Left lung (tissue), 10 donors: Measurements from ENCODE around the gene SAMD14. TPM values are rescaled to one million over a fixed set of nuclear protein-coding genes. Genes with fewer than 3 reads are reported as not detected.
A peak's percentile ranks its signal among the peaks of the same experiment; 100 is the strongest.

Experiments used
- ATAC-seq: fragments of 200-7000 bp; cut with Tn5 transposase; one replicate; pipeline ENCODE4 v1.9.1; 2020; ENCODE audit warnings: moderate library complexity
- DNase-seq, 4 donors: peaks; one replicate each; pipeline ENCODE4 v3.0.0-alpha.2; 2013 to 2020
- H3K27ac ChIP-seq, 2 donors: fragments of 200-600 bp; sonication (generic) in 1 of 2; one replicate each; pipeline versions ENCODE4 v1.5.0 to v1.8.0; 2020 to 2021
- H3K27me3 ChIP-seq, 2 donors: fragments of 200-600 bp; sonication (generic) in 1 of 2; one replicate each; pipeline versions ENCODE4 v1.5.0 to v1.8.0; 2020 to 2021
- H3K36me3 ChIP-seq, 2 donors: fragments of 200-600 bp; sonication (generic) in 1 of 2; one replicate each; pipeline versions ENCODE4 v1.5.0 to v1.8.0; 2020 to 2021
- H3K4me1 ChIP-seq, 2 donors: fragments of 200-600 bp; one replicate each; pipeline ENCODE4 v1.8.0; 2021
- H3K4me3 ChIP-seq, 2 donors: fragments of 200-600 bp; sonication (generic) in 1 of 2; one replicate each; pipeline versions ENCODE4 v1.5.0 to v1.8.0; 2020 to 2021; ENCODE audit warnings: mild to moderate bottlenecking in 1 of 2
- H3K9me3 ChIP-seq, 2 donors: fragments of 200-600 bp; sonication (generic) in 1 of 2; one replicate each; pipeline versions ENCODE4 v1.5.0 to v1.8.0; 2020 to 2021
- intact Hi-C, 2 donors: fragments of 100-400 bp; cut with DNase I; formaldehyde crosslinking; loops; one replicate each; pipeline versions ENCODE4 v1.11.2 to v1.14.2; 2022
- polyA plus RNA-seq, 6 donors: library from polyadenylated mRNA; unstranded; fragments of 120-200 nt; gene quantifications; one replicate each; pipeline ENCODE4 v1.2.1, GENCODE V29; 2013; ENCODE audit not compliant: insufficient read length in 6 of 6
- total RNA-seq, 2 donors: library from RNA; stranded (reverse); fragmentation: NEBNext Ultra II Directional; extraction: Animal tissue kit (Norgen Biotek cat#: 25700); gene quantifications; one replicate each; pipeline ENCODE4 v1.2.1, GENCODE V29; 2021
- TF ChIP-seq, protein P1 (sequence below), 2 donors: fragments of 200-600 bp; sonication (generic) in 1 of 2; IDR thresholded peaks; one replicate each; pipeline versions ENCODE4 v1.5.0 to v1.8.0; 2021; ENCODE audit warnings: antibody characterized with exemption in 2 of 2
- donor health status: DM: no; HTN: yes; CAD: no.
- donor health status: DM: no; HTN: no; CAD: no.

SAMD14 gene
- total and polyA plus RNA-seq, 8 donors, result 8.4 to 21.6 (median 15.8) TPM

DNA sequence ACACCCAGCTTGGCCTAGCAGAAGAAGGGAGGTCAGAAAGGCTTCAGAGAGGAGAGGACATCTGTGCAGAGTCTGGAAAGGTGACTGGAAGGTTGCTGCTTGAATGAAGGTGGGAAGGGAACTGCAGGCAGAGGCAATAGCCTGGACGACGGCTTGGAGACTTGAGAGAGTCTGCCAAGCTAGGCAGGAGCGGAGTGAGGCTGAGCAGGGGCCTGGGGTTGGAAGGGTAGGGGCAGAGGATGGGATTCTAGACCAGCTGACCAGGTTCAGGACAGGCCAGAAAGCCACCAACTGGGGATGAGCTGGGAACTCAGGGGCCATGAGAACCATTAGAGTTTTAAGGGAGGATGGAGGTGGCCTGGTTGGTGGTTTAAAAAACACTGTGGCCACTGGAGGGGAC is 35.5 kb upstream of the SAMD14 start:
- TF ChIP-seq, protein P1, sequence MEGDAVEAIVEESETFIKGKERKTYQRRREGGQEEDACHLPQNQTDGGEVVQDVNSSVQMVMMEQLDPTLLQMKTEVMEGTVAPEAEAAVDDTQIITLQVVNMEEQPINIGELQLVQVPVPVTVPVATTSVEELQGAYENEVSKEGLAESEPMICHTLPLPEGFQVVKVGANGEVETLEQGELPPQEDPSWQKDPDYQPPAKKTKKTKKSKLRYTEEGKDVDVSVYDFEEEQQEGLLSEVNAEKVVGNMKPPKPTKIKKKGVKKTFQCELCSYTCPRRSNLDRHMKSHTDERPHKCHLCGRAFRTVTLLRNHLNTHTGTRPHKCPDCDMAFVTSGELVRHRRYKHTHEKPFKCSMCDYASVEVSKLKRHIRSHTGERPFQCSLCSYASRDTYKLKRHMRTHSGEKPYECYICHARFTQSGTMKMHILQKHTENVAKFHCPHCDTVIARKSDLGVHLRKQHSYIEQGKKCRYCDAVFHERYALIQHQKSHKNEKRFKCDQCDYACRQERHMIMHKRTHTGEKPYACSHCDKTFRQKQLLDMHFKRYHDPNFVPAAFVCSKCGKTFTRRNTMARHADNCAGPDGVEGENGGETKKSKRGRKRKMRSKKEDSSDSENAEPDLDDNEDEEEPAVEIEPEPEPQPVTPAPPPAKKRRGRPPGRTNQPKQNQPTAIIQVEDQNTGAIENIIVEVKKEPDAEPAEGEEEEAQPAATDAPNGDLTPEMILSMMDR (IDR thresholded peaks at IDR 0.05), result no peak
- H3K27ac ChIP-seq, result no peak overlapping the region
- H3K4me3 ChIP-seq, result no peak overlapping the region
- H3K36me3 ChIP-seq, result no peaks in the 10 kb centered on the region
- intact Hi-C loops, result no loop called here
- H3K4me1 ChIP-seq, result peaks cover 0 to 17% of the 10 kb centered on the region in 2 donors
- ATAC-seq, result no peak
- H3K27me3 ChIP-seq, result peaks cover 0 to 13% of the 10 kb centered on the region in 2 donors
- peak in 1 of 4 donors; percentile 55 for DNase-seq
- H3K9me3 ChIP-seq, result no peaks in the 10 kb centered on the region

- peaks cover 0 to 17% of the 10 kb centered on the region in 2 donors for H3K4me1 ChIP-seq
- H3K27me3 ChIP-seq, result peaks cover 0 to 14% of the 10 kb centered on the region in 2 donors
- peak in 1 of 4 donors; percentile 27 for DNase-seq
- H3K4me3 ChIP-seq, result no peak overlapping the region
- H3K27ac ChIP-seq, result no peak overlapping the region
- no peaks in the 10 kb centered on the region for H3K36me3 ChIP-seq
- TF ChIP-seq, protein P1 (IDR thresholded peaks at IDR 0.05), result no peak
- no peaks in the 10 kb centered on the region for H3K9me3 ChIP-seq
- intact Hi-C loops, result no loop called here
- ATAC-seq, result no peak
Measured at GRCh38 chr17:50165066-50165465, 35.1 kb upstream of the SAMD14 start.

- no peak overlapping the region for H3K4me3 ChIP-seq
- ATAC-seq (no peak), DNase-seq (no peak)
- H3K27me3 ChIP-seq, result peaks cover 0 to 14% of the 10 kb centered on the region in 2 donors
- H3K36me3 ChIP-seq, result no peaks in the 10 kb centered on the region
- intact Hi-C loops, result no loop called here
- TF ChIP-seq, protein P1 (IDR thresholded peaks at IDR 0.05), result no peak
- H3K4me1 ChIP-seq, result peaks cover 0 to 17% of the 10 kb centered on the region in 2 donors
- H3K27ac ChIP-seq, result no peak overlapping the region
- no peaks in the 10 kb centered on the region for H3K9me3 ChIP-seq
Measured at GRCh38 chr17:50164697-50164988, 34.7 kb upstream of the SAMD14 start.

DNA sequence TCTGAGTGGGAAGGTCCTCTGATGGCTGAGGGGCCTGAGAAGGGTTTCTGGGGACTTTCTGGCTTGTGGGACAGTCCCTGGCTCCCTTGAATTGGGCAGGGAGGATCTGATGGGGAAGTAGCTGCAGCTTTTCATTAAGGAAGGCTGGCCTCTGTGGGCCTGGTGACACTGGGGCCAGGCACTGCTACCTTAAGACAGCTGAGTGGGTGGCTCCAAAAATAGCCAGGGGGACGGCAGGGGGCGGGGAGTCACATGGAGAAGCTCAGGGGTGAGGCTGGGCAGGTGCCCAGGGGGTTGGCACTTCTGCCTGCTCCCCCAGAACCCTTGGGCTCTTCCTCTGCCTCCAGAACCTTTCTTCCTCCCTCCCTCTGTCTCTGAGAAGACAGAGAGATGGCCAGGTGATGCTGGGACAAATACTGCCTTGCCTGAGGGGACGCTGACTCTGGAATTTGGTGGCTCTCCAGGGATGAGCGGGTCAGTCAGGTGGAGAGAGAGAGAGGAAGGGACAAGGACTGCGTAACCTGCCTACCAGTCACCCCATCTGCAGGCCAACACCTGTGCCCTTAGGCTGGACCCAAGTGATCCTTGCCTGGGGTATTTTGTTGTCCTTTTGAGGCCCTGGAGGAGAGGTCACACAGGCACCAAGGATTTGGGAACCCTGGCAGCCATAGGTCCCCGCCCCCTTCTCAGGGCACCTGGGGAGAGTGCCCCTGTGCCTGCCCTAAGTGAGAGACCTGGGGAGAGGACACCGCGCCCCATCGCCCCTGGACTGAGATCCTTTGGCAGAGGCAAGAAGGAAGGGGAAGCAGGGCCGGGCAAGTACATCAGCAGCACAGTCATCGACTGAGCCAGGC is 34.1 kb upstream of the SAMD14 start:
- TF ChIP-seq, protein P1 (IDR thresholded peaks at IDR 0.05), result no peak
- no peak overlapping the region for H3K27ac ChIP-seq
- no peaks in the 10 kb centered on the region for H3K9me3 ChIP-seq
- intact Hi-C loops, result no loop called here
- H3K4me1 ChIP-seq, result peaks cover 0 to 17% of the 10 kb centered on the region in 2 donors
- no peak overlapping the region for H3K4me3 ChIP-seq
- no peak for ATAC-seq
- peak in 1 of 4 donors; percentile 47 for DNase-seq
- H3K27me3 ChIP-seq, result peaks cover 0 to 14% of the 10 kb centered on the region in 2 donors
- no peaks in the 10 kb centered on the region for H3K36me3 ChIP-seq

- ATAC-seq (no peak), DNase-seq (no peak)
- Histone ChIP-seq H3K36me3 (no peaks in the 10 kb centered on the region), H3K4me1 (peaks cover 0 to 17% of the 10 kb centered on the region in 2 donors), H3K4me3 (no peak overlapping the region), H3K27me3 (peaks cover 0 to 9% of the 10 kb centered on the region in 2 donors), H3K9me3 (no peaks in the 10 kb centered on the region), H3K27ac (no peak overlapping the region)
- TF ChIP-seq, protein P1 (IDR thresholded peaks at IDR 0.05), result no peak
- intact Hi-C loops, result no loop called here
Measured at GRCh38 chr17:50162466-50163254, 32.7 kb upstream of the SAMD14 start.
